Erythroblast (primary cell): ENCODE measurements around the gene MICOS13.

Experiments used
- GATA1 ChIP-seq: IDR thresholded peaks from 2 replicates; pipeline ENCODE4 v1.6.1; 2011; ENCODE audit warnings: low read depth, mild to moderate bottlenecking, control low read depth, low read length, moderate library complexity
- POLR2A ChIP-seq: IDR thresholded peaks from 2 replicates; pipeline ENCODE4 v1.6.1; 2011; ENCODE audit warnings: mild to moderate bottlenecking, low read length

GRCh38 chr19:5697022-5697889 is 16.9 kb upstream of the MICOS13 start:
- no peak for TF ChIP-seq POLR2A
- no peak for TF ChIP-seq GATA1
